Aorta (tissue), 5 donors: ENCODE data around the gene NTNG1. TPM values are rescaled to one million over a fixed set of nuclear protein-coding genes. Genes with fewer than 3 reads are reported as not detected.
"Not testable (repeated sequence)": the region's sequence is repeated elsewhere in the genome, so short reads cannot be mapped to it uniquely, and the experiment has no call there.

Experiments
- ATAC-seq: fragments of 200-7000 bp; cut with Tn5 transposase; one replicate; pipeline ENCODE4 v1.9.1; 2022; ENCODE audit warnings: moderate library complexity; ENCODE audit not compliant: low FRiP score
- DNase-seq, 2 donors: peaks; one replicate each; pipeline ENCODE4 v3.0.0-alpha.2; 2020
- H3K27ac ChIP-seq, 2 donors: one replicate each; pipeline ENCODE4 v1.5.1; 2013; ENCODE audit warnings: low read length in 2 of 2, mild to moderate bottlenecking in 2 of 2, moderate library complexity in 2 of 2, control low read depth in 1 of 2, inconsistent platforms in 1 of 2, low read depth in 1 of 2
- H3K27me3 ChIP-seq, 2 donors: one replicate each; pipeline ENCODE4 v1.6.1; 2013; ENCODE audit warnings: control low read depth in 1 of 2, low read length in 1 of 2, mild to moderate bottlenecking in 1 of 2, moderate library complexity in 1 of 2; ENCODE audit not compliant: insufficient read depth in 2 of 2, control insufficient read depth in 1 of 2
- H3K36me3 ChIP-seq, 2 donors: one replicate each; pipeline ENCODE4 v1.6.1; 2013; ENCODE audit warnings: control low read depth in 1 of 2, low read length in 1 of 2, mild to moderate bottlenecking in 1 of 2; ENCODE audit not compliant: insufficient read depth in 2 of 2, control insufficient read depth in 1 of 2
- H3K4me1 ChIP-seq, 2 donors: one replicate each; pipeline ENCODE4 v1.6.1; 2013; ENCODE audit warnings: low read length in 2 of 2, control low read depth in 1 of 2, mild to moderate bottlenecking in 1 of 2, moderate library complexity in 1 of 2; ENCODE audit not compliant: insufficient read depth in 2 of 2, control insufficient read depth in 1 of 2
- H3K4me3 ChIP-seq, 2 donors: one replicate each; pipeline ENCODE4 v1.5.1; 2013; ENCODE audit warnings: low read length in 2 of 2, control low read depth in 1 of 2, mild to moderate bottlenecking in 1 of 2
- H3K9me3 ChIP-seq: one replicate; pipeline ENCODE4 v1.6.1; 2013; ENCODE audit warnings: mild to moderate bottlenecking, low read length; ENCODE audit not compliant: control insufficient read depth
- WGBS, 2 donors: extraction: QIAGEN DNeasy Blood & Tissue Kit; methylation state at CpG; one replicate each; pipeline ENCODE4 v1.1.7; 2013; 5-methylcytosine and 5-hydroxymethylcytosine counted together
- intact Hi-C, 2 donors: fragments of 100-400 bp; cut with DNase I; formaldehyde crosslinking; loops; one replicate each; pipeline versions ENCODE4 v1.14.2 to v1.15.0; 2022
- polyA plus RNA-seq, 2 donors: library from polyadenylated mRNA; stranded (reverse); fragments of 200-250 nt; gene quantifications; one replicate each; pipeline ENCODE4 v1.2.3, GENCODE V29; 2013
- total RNA-seq, 2 donors: library from RNA; stranded (reverse); fragmentation: NEBNext Ultra II Directional; extraction: Animal tissue kit (Norgen Biotek cat#: 25700); gene quantifications; one replicate each; pipeline ENCODE4 v1.2.1, GENCODE V29; 2021
- donor health status: healthy with polysubstance abuse.
- donor health status: Bipolar disorder and iron deficiency.
- donor health status: DM: no; HTN: no; CAD: no.
- donor health status: DM: no; HTN: no; CAD: no.
- donor health status: DM: yes; HTN: yes; CAD: no.

Gene NTNG1
- total and polyA plus RNA-seq, 4 donors = 1.0 to 1.8 TPM; not detected in 2

GRCh38 chr1:107153014-107153413, 12.2 kb downstream of the NTNG1 start:
- intact Hi-C loops = no loop called here
- no peak overlapping the region for H3K27ac ChIP-seq
- H3K9me3 ChIP-seq = peaks cover 1% of the 10 kb centered on the region
- H3K4me3 ChIP-seq = no peak overlapping the region
- ATAC-seq (no peak), DNase-seq (no peak)
- H3K36me3 ChIP-seq = no peaks in the 10 kb centered on the region
- no peaks in the 10 kb centered on the region for H3K27me3 ChIP-seq
- H3K4me1 ChIP-seq = no peaks in the 10 kb centered on the region
- 78 to 90% methylated on average over 2 of the region's 2 CpGs for WGBS, 2 donors

GRCh38 chr1:107158496-107158895, 17.7 kb downstream of the NTNG1 start:
- H3K27me3 ChIP-seq = peaks cover 0 to 1% of the 10 kb centered on the region in 2 donors
- intact Hi-C loops = no loop called here
- WGBS, 2 donors = 51 to 68% methylated on average over 5 of the region's 5 CpGs
- H3K4me3 ChIP-seq = no peak overlapping the region
- no peaks in the 10 kb centered on the region for H3K36me3 ChIP-seq
- no peak for DNase-seq
- ATAC-seq = no peak
- H3K4me1 ChIP-seq = no peaks in the 10 kb centered on the region
- H3K9me3 ChIP-seq = peaks cover 1% of the 10 kb centered on the region
- no peak overlapping the region for H3K27ac ChIP-seq

GRCh38 chr1:107158991-107159390, 18.2 kb downstream of the NTNG1 start:
- ATAC-seq (no peak), DNase-seq (no peak)
- H3K27ac ChIP-seq = no peak overlapping the region
- WGBS, 2 donors = 62 to 74% methylated on average over 3 of the region's 3 CpGs
- peaks cover 0 to 1% of the 10 kb centered on the region in 2 donors for H3K27me3 ChIP-seq
- intact Hi-C loops = no loop called here
- no peaks in the 10 kb centered on the region for H3K9me3 ChIP-seq
- no peaks in the 10 kb centered on the region for H3K4me1 ChIP-seq
- H3K36me3 ChIP-seq = no peaks in the 10 kb centered on the region
- no peak overlapping the region for H3K4me3 ChIP-seq

GRCh38 chr1:107162745-107163144, 21.9 kb downstream of the NTNG1 start:
- H3K4me1 ChIP-seq = no peaks in the 10 kb centered on the region
- H3K36me3 ChIP-seq = no peaks in the 10 kb centered on the region
- 83 to 84% methylated on average over 1 of the region's 1 CpG for whole genome bisulfite sequencing, 2 donors
- DNase-seq (no peak), ATAC-seq (no peak)
- intact Hi-C loops = no loop called here
- H3K4me3 ChIP-seq = no peak overlapping the region
- peaks cover 0 to 1% of the 10 kb centered on the region in 2 donors for H3K27me3 ChIP-seq
- H3K9me3 ChIP-seq = peaks cover 3% of the 10 kb centered on the region
- H3K27ac ChIP-seq = no peak overlapping the region

- H3K36me3 ChIP-seq, H3K27me3 ChIP-seq, H3K9me3 ChIP-seq, ATAC-seq, intact Hi-C loops, H3K27ac ChIP-seq, DNase-seq, H3K4me3 ChIP-seq, H3K4me1 ChIP-seq: not testable (repeated sequence)
- 90 to 93% methylated on average over 9 of the region's 9 CpGs for WGBS, 2 donors
These were observed 24.1 kb downstream of the NTNG1 start for GRCh38 chr1:107164901-107165300.

GRCh38 chr1:107169615-107170014, 28.8 kb downstream of the NTNG1 start:
- no peaks in the 10 kb centered on the region for H3K4me1 ChIP-seq
- WGBS, 2 donors = 75 to 80% methylated on average over 3 of the region's 3 CpGs
- DNase-seq = no peak
- no peaks in the 10 kb centered on the region for H3K27me3 ChIP-seq
- no peak overlapping the region for H3K4me3 ChIP-seq
- H3K36me3 ChIP-seq = no peaks in the 10 kb centered on the region
- H3K9me3 ChIP-seq = peaks cover 3% of the 10 kb centered on the region
- no peak for ATAC-seq
- intact Hi-C loops = no loop called here
- no peak overlapping the region for H3K27ac ChIP-seq

GRCh38 chr1:107171333-107171732, 30.5 kb downstream of the NTNG1 start:
- H3K27ac ChIP-seq = no peak overlapping the region

DNA sequence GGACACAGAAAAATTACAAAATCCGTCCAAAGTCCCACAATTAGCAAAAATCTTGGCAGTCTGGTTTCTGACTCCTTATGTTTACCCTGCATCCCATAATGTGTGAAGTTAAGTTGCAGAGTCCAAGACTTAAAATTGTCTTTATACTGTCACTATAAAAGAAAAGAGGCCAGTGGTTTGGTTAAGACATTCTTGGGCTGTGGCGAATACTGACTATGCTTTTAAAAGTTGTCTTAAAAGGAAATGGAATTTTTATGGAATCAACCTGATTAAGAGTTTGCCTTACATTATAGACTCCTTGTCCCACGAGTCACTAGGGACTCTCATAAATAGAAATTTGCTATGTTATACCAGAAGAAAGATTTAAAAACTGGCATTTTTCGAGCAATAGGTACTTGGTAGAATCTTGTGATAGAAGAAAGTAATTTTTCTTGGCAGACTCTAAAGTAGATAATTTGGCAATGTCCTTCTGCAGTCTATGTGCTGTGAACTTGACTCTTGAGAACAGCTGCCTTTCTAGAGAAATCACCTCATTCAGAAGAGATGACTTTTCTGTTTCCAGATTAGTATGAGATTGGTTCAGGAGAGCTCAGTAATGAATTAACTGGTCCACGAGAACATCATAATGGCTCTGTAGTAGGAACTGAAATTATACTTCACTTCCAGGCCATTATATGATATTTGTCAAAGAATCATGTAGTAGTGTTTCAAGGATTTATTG, 31.8 kb downstream of the NTNG1 start:
- Histone ChIP-seq H3K27ac (no peak overlapping the region), H3K4me3 (no peak overlapping the region), H3K27me3 (no peaks in the 10 kb centered on the region), H3K36me3 (no peaks in the 10 kb centered on the region), H3K9me3 (no peaks in the 10 kb centered on the region), H3K4me1 (no peaks in the 10 kb centered on the region)
- DNase-seq (no peak), ATAC-seq (no peak)
- intact Hi-C loops = no loop called here
- WGBS, 2 donors = 47 to 52% methylated on average over 5 of the region's 5 CpGs

More at GRCh38 chr1:107171333-107171732, 30.5 kb downstream of the NTNG1 start:
- DNase-seq (no peak), ATAC-seq (peak; percentile 29)
- Histone ChIP-seq H3K4me3 (no peak overlapping the region), H3K4me1 (no peaks in the 10 kb centered on the region), H3K36me3 (no peaks in the 10 kb centered on the region), H3K9me3 (no peaks in the 10 kb centered on the region), H3K27me3 (no peaks in the 10 kb centered on the region)
- intact Hi-C loops = no loop called here
- 74 to 76% methylated on average over 5 of the region's 5 CpGs for WGBS, 2 donors

- intact Hi-C loops = no loop called here
- 17 to 32% methylated on average over 1 of the region's 1 CpG for WGBS, 2 donors
- no peaks in the 10 kb centered on the region for H3K9me3 ChIP-seq
- H3K36me3 ChIP-seq = no peaks in the 10 kb centered on the region
- no peaks in the 10 kb centered on the region for H3K4me1 ChIP-seq
- DNase-seq = no peak
- no peak overlapping the region for H3K4me3 ChIP-seq
- no peak overlapping the region for H3K27ac ChIP-seq
- ATAC-seq = no peak
- H3K27me3 ChIP-seq = no peaks in the 10 kb centered on the region
These were observed 34.5 kb downstream of the NTNG1 start for GRCh38 chr1:107175102-107175909.
